HG03354 (cell line): ENCODE data around the gene HBS1L.
"Not testable (repeated sequence)": the region's sequence is repeated elsewhere in the genome, so short reads cannot be mapped to it uniquely, and the experiment has no call there.

Experiments used
- ATAC-seq: cut with Tn5 transposase; IDR thresholded peaks from one replicate; pipeline ENCODE4 v1.9.1; 2021; ENCODE audit warnings: mild to moderate bottlenecking; ENCODE audit not compliant: unreplicated experiment, poor library complexity, severe bottlenecking

The HBS1L gene

GRCh38 chr6:135084001-135084915 lies 29.6 kb upstream of the HBS1L start:
- no peak for ATAC-seq

- no peak for ATAC-seq
Measured at GRCh38 chr6:135081966-135082365, 27.3 kb upstream of the HBS1L start.

GRCh38 chr6:135075018-135075417 lies 20.4 kb upstream of the HBS1L start:
- ATAC-seq, result no peak

- no peak for ATAC-seq
Measured at GRCh38 chr6:135073756-135074393, 19.3 kb upstream of the HBS1L start.

GRCh38 chr6:135073217-135073616 lies 18.6 kb upstream of the HBS1L start:
- ATAC-seq, result no peak

- no peak for ATAC-seq
Measured at GRCh38 chr6:135072753-135073152, 18.1 kb upstream of the HBS1L start.

- ATAC-seq, result no peak
Measured at GRCh38 chr6:135071541-135071940, 16.9 kb upstream of the HBS1L start.

- ATAC-seq, result no peak
Measured at GRCh38 chr6:135067911-135068310, 13.3 kb upstream of the HBS1L start.

- no peak for ATAC-seq
Measured at GRCh38 chr6:135066806-135067205, 12.2 kb upstream of the HBS1L start.

GRCh38 chr6:135066397-135066796 lies 11.8 kb upstream of the HBS1L start:
- no peak for ATAC-seq

GRCh38 chr6:135064586-135064985 lies 10.0 kb upstream of the HBS1L start:
- no peak for ATAC-seq

GRCh38 chr6:135063926-135064325 lies 9.3 kb upstream of the HBS1L start:
- no peak for ATAC-seq

- no peak for ATAC-seq
Measured at GRCh38 chr6:135062735-135063134, 8.1 kb upstream of the HBS1L start.

GRCh38 chr6:135060076-135060475 lies 5.5 kb upstream of the HBS1L start:
- ATAC-seq, result no peak

- ATAC-seq, result not testable (repeated sequence)
Measured at GRCh38 chr6:135058299-135058698, 3.7 kb upstream of the HBS1L start.

- no peak for ATAC-seq
Measured at GRCh38 chr6:135056632-135057031, 2.0 kb upstream of the HBS1L start.

- ATAC-seq, result peak; percentile 19
Measured at GRCh38 chr6:135054226-135054568, 425 bp downstream of the HBS1L start.

- ATAC-seq, result no peak
Measured at GRCh38 chr6:135053406-135053805, 1.2 kb downstream of the HBS1L start.

- no peak for ATAC-seq
Measured at GRCh38 chr6:135052939-135053338, 1.7 kb downstream of the HBS1L start.

GRCh38 chr6:135048915-135049314 lies 5.7 kb downstream of the HBS1L start:
- ATAC-seq, result no peak

GRCh38 chr6:135047336-135047735 lies 7.3 kb downstream of the HBS1L start:
- no peak for ATAC-seq
